Hypothalamus (tissue), 51 donors: Measurements from ENCODE around the gene EP400.

Source experiments
- DNase-seq, 51 donors: peaks; one replicate each; lab custom pipeline; 2025; lab: John Stamatoyannopoulos, UW

Gene EP400

DNA sequence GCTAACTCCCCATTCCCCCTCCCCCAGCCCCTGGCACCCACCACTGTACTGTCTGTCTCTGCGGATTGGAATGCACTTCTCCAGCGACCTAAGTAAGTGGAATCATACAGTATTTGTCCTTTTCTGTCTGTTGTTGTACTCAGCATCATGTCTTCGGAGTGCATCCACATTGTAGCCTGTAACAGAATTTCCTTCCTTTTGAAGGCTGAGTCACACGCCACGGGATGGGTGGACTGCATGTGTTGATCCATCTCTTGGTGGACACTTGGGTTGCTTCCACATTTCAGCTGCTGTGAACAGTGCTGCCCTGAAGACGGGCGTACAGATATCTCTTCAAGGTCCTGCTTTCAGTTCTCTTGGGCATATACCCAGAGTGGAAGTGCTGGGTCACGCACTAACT, 160.0 kb downstream of the EP400 start:
- no peak for DNase-seq

GRCh38 chr12:132110677-132111076, 160.9 kb downstream of the EP400 start:
- DNase-seq = no peak

DNA sequence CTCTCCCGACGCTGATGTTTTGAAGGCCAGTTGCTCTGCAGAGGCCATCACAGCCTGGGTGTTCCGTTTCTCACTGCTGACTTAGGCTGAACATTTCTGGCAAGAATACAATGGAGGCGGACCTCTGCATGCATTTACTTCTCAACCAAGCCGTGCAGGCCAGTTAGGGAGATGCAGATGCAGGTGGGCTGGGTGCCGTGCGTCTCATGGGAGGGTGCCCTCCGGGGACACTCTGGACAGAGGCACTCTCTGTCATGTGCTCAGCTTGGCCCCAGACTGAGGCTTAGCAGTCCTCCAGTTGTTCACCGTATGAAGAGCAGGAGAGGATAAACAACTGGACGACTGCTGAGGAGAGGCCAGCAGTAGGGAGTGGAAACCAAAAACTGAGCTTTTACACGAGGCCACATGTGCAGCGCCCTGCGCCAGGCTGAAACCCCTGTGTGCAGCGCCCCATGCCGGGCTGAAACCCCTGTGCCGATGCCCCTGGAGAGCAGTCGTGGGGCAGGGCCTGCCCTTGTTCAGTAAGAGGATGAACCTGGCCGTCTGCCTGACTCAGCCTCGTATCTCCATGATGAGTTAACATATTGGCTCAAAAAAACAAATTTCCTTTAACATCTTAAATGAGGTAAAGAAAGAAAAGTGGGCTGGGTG, 162.0 kb downstream of the EP400 start:
- DNase-seq = no peak

DNA sequence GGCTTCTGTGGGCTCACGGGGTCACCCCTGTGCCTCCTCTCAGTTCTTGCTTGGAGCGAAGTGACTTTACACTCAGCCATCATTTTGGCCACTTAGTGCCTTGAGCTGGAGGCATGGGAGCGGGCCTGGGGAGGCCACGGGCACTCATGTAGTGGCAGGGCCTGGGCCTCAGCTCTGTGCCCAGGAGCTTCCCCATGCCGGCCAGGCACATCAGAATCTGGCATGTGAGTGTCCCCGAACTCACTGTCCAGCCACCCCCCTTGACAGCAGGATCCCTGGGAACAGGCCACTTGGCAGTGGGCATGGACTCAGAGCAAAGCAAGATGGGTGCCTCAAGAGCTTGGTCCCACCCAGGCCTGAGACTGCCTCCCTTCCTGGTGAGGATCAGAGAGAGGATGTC, 164.9 kb downstream of the EP400 start:
- no peak for DNase-seq

DNA sequence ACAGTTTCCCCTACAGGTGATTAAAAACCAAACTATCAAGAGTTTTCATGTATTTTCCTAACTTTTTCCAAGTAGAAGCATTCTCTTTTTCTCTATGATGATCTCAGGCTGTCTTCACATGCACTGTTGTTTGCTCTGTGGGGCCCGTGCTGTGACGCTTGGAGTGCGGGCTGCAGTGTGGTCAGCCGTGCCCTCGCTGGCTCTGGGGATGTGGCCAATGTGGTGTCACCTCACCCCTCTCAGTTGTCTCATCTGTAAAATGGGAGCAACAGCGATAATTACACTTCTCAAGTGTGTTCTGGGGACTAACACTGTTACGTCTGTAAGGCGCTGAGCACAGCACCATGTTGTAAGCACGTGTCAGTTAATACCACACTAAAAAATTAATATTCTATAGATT, 165.8 kb downstream of the EP400 start:
- DNase-seq = no peak

- no peak for DNase-seq
Observed at GRCh38 chr12:132116709-132117557, 167.2 kb downstream of the EP400 start.

GRCh38 chr12:132117558-132117875, 167.8 kb downstream of the EP400 start:
- DNase-seq = no peak

GRCh38 chr12:132118876-132119275, 169.1 kb downstream of the EP400 start:
- no peak for DNase-seq

- DNase-seq = no peak
Observed at GRCh38 chr12:132121283-132121682, 171.5 kb downstream of the EP400 start.

GRCh38 chr12:132123970-132124765, 174.4 kb downstream of the EP400 start:
- no peak for DNase-seq

DNA sequence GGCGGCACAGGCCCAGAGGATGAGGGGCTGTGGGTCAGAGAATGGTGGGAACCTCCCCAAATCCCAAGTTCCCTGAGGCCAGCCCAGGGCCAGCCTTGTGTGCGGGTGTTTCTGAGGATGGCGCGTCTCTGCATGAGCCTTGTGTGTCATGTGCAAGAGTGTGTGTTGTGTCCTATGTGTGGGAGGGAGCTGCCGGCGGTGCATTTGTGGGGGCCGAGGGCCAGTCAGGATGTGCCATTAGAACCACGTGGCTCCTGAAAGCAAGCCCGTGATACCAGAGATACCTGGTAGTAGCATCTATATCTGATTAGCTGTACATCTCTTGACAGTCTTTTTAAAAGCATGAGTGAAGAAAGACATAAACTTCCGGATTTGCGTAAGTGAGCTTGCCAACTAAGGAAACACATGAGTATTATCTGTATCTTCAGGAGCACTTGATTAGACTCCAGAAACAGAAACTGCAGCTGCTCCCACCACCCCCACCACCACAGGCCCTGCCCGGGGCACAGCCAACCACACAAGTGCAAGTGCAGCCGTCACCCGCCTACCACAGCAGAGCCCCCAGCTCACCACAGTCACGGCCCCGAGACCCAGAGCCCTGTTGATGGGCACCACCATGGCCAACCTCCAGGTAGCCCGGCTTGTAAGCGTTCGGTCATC, 175.2 kb downstream of the EP400 start:
- no peak for DNase-seq

DNA sequence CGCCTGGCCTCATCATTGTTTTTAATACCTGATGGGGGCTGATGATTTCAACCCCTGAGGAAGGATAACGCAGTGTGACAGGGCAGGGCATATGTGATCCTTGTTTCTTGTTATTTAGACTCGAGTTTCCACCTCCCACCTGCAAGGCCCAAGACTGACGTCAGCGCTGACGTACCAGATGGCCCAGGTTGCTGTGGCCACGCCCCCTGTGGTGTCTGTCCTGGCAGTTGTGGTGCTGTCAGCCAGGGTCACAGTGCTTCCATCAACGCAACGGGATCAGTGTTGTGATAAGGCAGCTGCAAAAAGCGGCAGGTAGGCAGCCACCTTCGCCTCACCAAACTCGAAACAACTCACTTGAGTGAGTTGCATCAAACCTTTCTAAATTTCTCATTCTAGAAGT, 176.0 kb downstream of the EP400 start:
- DNase-seq = no peak

- no peak for DNase-seq
Observed at GRCh38 chr12:132127041-132127440, 177.3 kb downstream of the EP400 start.

DNA sequence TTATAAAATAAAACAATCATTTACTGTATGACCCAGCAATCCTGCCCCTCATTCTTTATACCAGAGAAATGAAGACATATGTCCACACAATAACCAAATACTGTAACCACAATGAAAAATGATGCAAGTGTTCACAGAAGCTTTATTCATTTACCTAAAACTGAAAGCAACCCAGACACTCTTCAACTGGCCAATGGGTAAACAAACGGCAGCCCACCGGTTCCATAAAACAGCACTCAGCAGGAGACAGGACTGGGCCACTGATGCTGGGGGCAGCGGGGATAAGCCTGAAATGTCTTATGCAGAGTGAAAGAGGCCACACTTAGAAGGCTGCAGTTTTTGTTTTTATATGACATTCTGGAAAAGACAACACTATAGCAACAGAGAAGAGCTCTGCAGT, 179.3 kb downstream of the EP400 start:
- DNase-seq = no peak

DNA sequence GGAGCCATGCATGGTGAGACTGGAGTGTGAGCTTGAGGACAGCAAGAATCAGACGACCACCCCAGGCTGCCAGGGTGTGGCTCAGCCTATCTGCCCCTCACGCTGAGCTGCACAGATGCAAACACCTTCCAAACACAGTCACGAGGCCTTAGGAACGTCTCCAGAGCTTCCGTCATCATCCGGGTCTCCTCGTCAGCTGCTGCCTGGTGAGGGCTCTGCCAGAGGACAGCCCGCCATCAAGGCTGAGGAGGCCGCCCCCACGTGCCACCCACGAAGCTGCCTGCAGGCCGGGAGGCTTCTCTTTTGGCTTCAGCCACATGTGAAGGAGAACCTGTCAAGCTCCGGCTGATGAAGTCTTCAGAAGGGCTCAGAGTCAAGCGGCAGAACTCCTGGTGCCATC, 180.9 kb downstream of the EP400 start:
- no peak for DNase-seq
